ENCODE results near the gene NR4A3. TPM values are rescaled to one million over a fixed set of nuclear protein-coding genes. Genes with fewer than 3 reads are reported as not detected.

Gene NR4A3
- total and polyA plus RNA-seq, 9 of the 15 experiments (the other 6 are each of a cell fraction or from before 2014, with no cell fraction given): 0.04 to 0.07 TPM; not detected in 7

DNA sequence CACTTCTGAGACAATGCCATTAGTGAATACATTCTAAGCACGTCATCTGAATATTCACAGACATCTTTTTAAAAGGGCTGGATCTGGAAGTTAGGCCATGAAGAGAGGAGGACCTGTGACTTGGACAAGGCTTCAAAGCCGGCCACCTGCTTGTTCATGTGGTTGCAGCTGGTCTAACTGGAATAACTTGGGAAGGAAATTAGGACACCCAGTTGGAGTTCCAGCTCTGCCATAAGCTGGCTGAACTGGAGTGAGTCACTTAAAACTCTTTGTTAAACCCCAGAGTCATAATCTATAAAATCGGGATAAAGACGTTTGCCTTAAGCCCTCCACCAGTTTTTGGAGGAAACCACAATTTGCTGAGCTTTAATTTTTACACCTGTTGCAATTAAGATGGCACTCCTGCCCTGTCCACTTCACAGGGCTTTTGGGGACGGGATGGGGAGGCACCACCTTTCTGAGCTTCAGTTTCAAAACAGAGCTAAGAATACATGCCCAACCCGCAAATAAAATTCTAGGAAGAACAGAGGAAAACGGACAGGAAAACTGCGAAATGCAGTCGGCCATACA is 84.2 kb downstream of the NR4A3 start (continued):
- TF ChIP-seq, protein P1, sequence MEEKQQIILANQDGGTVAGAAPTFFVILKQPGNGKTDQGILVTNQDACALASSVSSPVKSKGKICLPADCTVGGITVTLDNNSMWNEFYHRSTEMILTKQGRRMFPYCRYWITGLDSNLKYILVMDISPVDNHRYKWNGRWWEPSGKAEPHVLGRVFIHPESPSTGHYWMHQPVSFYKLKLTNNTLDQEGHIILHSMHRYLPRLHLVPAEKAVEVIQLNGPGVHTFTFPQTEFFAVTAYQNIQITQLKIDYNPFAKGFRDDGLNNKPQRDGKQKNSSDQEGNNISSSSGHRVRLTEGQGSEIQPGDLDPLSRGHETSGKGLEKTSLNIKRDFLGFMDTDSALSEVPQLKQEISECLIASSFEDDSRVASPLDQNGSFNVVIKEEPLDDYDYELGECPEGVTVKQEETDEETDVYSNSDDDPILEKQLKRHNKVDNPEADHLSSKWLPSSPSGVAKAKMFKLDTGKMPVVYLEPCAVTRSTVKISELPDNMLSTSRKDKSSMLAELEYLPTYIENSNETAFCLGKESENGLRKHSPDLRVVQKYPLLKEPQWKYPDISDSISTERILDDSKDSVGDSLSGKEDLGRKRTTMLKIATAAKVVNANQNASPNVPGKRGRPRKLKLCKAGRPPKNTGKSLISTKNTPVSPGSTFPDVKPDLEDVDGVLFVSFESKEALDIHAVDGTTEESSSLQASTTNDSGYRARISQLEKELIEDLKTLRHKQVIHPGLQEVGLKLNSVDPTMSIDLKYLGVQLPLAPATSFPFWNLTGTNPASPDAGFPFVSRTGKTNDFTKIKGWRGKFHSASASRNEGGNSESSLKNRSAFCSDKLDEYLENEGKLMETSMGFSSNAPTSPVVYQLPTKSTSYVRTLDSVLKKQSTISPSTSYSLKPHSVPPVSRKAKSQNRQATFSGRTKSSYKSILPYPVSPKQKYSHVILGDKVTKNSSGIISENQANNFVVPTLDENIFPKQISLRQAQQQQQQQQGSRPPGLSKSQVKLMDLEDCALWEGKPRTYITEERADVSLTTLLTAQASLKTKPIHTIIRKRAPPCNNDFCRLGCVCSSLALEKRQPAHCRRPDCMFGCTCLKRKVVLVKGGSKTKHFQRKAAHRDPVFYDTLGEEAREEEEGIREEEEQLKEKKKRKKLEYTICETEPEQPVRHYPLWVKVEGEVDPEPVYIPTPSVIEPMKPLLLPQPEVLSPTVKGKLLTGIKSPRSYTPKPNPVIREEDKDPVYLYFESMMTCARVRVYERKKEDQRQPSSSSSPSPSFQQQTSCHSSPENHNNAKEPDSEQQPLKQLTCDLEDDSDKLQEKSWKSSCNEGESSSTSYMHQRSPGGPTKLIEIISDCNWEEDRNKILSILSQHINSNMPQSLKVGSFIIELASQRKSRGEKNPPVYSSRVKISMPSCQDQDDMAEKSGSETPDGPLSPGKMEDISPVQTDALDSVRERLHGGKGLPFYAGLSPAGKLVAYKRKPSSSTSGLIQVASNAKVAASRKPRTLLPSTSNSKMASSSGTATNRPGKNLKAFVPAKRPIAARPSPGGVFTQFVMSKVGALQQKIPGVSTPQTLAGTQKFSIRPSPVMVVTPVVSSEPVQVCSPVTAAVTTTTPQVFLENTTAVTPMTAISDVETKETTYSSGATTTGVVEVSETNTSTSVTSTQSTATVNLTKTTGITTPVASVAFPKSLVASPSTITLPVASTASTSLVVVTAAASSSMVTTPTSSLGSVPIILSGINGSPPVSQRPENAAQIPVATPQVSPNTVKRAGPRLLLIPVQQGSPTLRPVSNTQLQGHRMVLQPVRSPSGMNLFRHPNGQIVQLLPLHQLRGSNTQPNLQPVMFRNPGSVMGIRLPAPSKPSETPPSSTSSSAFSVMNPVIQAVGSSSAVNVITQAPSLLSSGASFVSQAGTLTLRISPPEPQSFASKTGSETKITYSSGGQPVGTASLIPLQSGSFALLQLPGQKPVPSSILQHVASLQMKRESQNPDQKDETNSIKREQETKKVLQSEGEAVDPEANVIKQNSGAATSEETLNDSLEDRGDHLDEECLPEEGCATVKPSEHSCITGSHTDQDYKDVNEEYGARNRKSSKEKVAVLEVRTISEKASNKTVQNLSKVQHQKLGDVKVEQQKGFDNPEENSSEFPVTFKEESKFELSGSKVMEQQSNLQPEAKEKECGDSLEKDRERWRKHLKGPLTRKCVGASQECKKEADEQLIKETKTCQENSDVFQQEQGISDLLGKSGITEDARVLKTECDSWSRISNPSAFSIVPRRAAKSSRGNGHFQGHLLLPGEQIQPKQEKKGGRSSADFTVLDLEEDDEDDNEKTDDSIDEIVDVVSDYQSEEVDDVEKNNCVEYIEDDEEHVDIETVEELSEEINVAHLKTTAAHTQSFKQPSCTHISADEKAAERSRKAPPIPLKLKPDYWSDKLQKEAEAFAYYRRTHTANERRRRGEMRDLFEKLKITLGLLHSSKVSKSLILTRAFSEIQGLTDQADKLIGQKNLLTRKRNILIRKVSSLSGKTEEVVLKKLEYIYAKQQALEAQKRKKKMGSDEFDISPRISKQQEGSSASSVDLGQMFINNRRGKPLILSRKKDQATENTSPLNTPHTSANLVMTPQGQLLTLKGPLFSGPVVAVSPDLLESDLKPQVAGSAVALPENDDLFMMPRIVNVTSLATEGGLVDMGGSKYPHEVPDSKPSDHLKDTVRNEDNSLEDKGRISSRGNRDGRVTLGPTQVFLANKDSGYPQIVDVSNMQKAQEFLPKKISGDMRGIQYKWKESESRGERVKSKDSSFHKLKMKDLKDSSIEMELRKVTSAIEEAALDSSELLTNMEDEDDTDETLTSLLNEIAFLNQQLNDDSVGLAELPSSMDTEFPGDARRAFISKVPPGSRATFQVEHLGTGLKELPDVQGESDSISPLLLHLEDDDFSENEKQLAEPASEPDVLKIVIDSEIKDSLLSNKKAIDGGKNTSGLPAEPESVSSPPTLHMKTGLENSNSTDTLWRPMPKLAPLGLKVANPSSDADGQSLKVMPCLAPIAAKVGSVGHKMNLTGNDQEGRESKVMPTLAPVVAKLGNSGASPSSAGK (IDR thresholded peaks at IDR 0.05): peak; percentile 62
- TF ChIP-seq ZFX (CRISPR knock-in tag; IDR thresholded peaks at IDR 0.05): no peak
- TF ChIP-seq CBX5 (IDR thresholded peaks at IDR 0.05; ENCODE audit: borderline replicate concordance, low read depth): no peak
- no peak for TF ChIP-seq HNRNPH1 (optimal IDR thresholded peaks at IDR 0.05; ENCODE audit: low read depth, low read length)
- TF ChIP-seq C11orf30 (IDR thresholded peaks at IDR 0.05; ENCODE audit: low read depth): peak; percentile 61
- TF ChIP-seq ZEB2 (IDR thresholded peaks at IDR 0.05): no peak
- no peak for TF ChIP-seq GTF2B (IDR thresholded peaks at IDR 0.05; ENCODE audit: extremely low read depth, insufficient read length)
- peak; percentile 42; the same call in 1 of the 2 replicates for TF ChIP-seq MAFG (tag; conservative IDR thresholded peaks at IDR 0.05)
- TF ChIP-seq SIN3A (IDR thresholded peaks at IDR 0.05; ENCODE audit: borderline replicate concordance in 2 of 2, control insufficient read depth in 1 of 2, low read depth in 2 of 2, low read length in 2 of 2): no peak
- peak; percentile 81 for TF ChIP-seq ZNF316 (IDR thresholded peaks at IDR 0.05)
- TF ChIP-seq CTBP1 (IDR thresholded peaks at IDR 0.05; ENCODE audit: borderline replicate concordance): no peak
- no peak for TF ChIP-seq EGR1 (conservative IDR thresholded peaks at IDR 0.05)
- TF ChIP-seq KDM4B (IDR thresholded peaks at IDR 0.05; ENCODE audit: borderline replicate concordance in 2 of 2, low read depth in 1 of 2): no peak
- TF ChIP-seq ZNF217 (CRISPR knock-in tag; IDR thresholded peaks at IDR 0.05): no peak
- TF ChIP-seq ZNF274 (IDR thresholded peaks at IDR 0.05; ENCODE audit: borderline replicate concordance, low read depth, low read length): no peak
- TF ChIP-seq FOS (IDR thresholded peaks at IDR 0.05; ENCODE audit: extremely low read depth, insufficient read length): no peak
- TF ChIP-seq U2AF1 (optimal IDR thresholded peaks at IDR 0.05; ENCODE audit: low read depth, low read length): no peak
- no peak for TF ChIP-seq ZNF431 (CRISPR knock-in tag; IDR thresholded peaks at IDR 0.05)
